ENCODE measurements around the gene WDR7. TPM values are rescaled to one million over a fixed set of nuclear protein-coding genes. Genes with fewer than 3 reads are reported as not detected.

Gene WDR7
- total RNA-seq, 1 experiment from 2014 or later = 11.5 TPM

DNA sequence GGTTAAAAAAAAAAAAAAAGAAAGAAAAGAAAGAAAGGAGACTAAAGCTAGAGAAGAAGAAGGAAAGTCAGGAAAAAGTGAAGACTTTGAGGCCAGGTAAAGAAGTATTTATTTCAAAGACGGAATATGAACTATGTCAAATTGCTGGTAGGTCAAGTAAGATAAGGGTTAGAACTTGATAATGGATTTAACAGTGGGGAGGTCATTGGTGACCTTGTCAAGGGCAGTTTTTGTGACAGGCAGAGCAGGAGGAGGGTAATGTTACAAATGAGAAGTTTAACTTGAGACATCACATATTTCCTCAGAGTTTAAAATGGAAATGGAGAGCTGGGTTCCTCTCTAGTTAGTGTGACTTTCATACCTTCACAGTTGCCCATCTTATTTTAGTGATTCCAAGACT, 9.5 kb downstream of the WDR7 start:
- Histone ChIP-seq H3K4me3 (replicated peaks in 1 of 2; ENCODE audit: low read depth in 1 of 2, low read length in 2 of 2) (no peak overlapping the region), H3K9ac (ENCODE audit: low read length) (no peak overlapping the region), H3K9me2 (ENCODE audit: insufficient read depth) (no peaks in the 10 kb centered on the region), H3K27ac (ENCODE audit: low read depth, low read length) (no peak overlapping the region), H3K4me2 (ENCODE audit: low read length) (no peak overlapping the region), H3K9me3 (ENCODE audit: control insufficient read depth in 1 of 2, insufficient read depth in 1 of 2, low read depth in 1 of 2, low read length in 2 of 2) (no peaks in the 10 kb centered on the region), H4K20me1 (ENCODE audit: insufficient read depth) (no peaks in the 10 kb centered on the region), H3K36me3 (ENCODE audit: control insufficient read depth in 1 of 2, insufficient read depth in 2 of 2, low read length in 2 of 2) (no peaks in the 10 kb centered on the region), H2AFZ (ENCODE audit: low read depth, low read length, poor library complexity, severe bottlenecking) (no peak overlapping the region), H3K4me1 (ENCODE audit: control insufficient read depth in 1 of 2, insufficient read depth in 2 of 2, low read length in 2 of 2) (no peaks in the 10 kb centered on the region), H3K27me3 (ENCODE audit: insufficient read depth, low read length) (no peaks in the 10 kb centered on the region), H3K79me2 (ENCODE audit: insufficient read depth, low read length) (no peaks in the 10 kb centered on the region; the same call in 1 of the 2 replicates)
- intact Hi-C loops (cut with micrococcal nuclease) = no loop called here
- BruUV-seq (replicated peaks) = no TSS peak
- DNase-seq (ENCODE audit: low read depth, low spot score) = no peak
- POLR2A ChIA-PET = no interaction called here
- no peak for ATAC-seq
- RAD21 ChIA-PET (ENCODE audit: low non-redundant PET in 1 of 2, low total read pairs in 2 of 2, uncharacterized antibody in 2 of 2, unreplicated experiment in 2 of 2) = no interaction called here
- CTCF ChIA-PET = no interaction called here
- TF ChIP-seq ELF1 (IDR thresholded peaks at IDR 0.05; ENCODE audit: borderline replicate concordance, low read depth) = no peak
- TF ChIP-seq SP1 (IDR thresholded peaks at IDR 0.05; ENCODE audit: low read depth) = no peak
- TF ChIP-seq, protein P1, sequence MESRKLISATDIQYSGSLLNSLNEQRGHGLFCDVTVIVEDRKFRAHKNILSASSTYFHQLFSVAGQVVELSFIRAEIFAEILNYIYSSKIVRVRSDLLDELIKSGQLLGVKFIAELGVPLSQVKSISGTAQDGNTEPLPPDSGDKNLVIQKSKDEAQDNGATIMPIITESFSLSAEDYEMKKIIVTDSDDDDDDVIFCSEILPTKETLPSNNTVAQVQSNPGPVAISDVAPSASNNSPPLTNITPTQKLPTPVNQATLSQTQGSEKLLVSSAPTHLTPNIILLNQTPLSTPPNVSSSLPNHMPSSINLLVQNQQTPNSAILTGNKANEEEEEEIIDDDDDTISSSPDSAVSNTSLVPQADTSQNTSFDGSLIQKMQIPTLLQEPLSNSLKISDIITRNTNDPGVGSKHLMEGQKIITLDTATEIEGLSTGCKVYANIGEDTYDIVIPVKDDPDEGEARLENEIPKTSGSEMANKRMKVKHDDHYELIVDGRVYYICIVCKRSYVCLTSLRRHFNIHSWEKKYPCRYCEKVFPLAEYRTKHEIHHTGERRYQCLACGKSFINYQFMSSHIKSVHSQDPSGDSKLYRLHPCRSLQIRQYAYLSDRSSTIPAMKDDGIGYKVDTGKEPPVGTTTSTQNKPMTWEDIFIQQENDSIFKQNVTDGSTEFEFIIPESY (IDR thresholded peaks at IDR 0.05; ENCODE audit: extremely low read depth, insufficient replicate concordance, low read length) = no peak
- TF ChIP-seq, protein P2, sequence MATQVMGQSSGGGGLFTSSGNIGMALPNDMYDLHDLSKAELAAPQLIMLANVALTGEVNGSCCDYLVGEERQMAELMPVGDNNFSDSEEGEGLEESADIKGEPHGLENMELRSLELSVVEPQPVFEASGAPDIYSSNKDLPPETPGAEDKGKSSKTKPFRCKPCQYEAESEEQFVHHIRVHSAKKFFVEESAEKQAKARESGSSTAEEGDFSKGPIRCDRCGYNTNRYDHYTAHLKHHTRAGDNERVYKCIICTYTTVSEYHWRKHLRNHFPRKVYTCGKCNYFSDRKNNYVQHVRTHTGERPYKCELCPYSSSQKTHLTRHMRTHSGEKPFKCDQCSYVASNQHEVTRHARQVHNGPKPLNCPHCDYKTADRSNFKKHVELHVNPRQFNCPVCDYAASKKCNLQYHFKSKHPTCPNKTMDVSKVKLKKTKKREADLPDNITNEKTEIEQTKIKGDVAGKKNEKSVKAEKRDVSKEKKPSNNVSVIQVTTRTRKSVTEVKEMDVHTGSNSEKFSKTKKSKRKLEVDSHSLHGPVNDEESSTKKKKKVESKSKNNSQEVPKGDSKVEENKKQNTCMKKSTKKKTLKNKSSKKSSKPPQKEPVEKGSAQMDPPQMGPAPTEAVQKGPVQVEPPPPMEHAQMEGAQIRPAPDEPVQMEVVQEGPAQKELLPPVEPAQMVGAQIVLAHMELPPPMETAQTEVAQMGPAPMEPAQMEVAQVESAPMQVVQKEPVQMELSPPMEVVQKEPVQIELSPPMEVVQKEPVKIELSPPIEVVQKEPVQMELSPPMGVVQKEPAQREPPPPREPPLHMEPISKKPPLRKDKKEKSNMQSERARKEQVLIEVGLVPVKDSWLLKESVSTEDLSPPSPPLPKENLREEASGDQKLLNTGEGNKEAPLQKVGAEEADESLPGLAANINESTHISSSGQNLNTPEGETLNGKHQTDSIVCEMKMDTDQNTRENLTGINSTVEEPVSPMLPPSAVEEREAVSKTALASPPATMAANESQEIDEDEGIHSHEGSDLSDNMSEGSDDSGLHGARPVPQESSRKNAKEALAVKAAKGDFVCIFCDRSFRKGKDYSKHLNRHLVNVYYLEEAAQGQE (IDR thresholded peaks at IDR 0.05; ENCODE audit: low read depth) = no peak
- TF ChIP-seq YY1 (IDR thresholded peaks at IDR 0.05; ENCODE audit: extremely low read depth, insufficient replicate concordance, low read depth, low read length) = no peak
- no peak for TF ChIP-seq ZNF274 (IDR thresholded peaks at IDR 0.05; ENCODE audit: low read depth, low read length)
- TF ChIP-seq EZH2 (IDR thresholded peaks at IDR 0.05) = no peak
- no peak for TF ChIP-seq JUND (IDR thresholded peaks at IDR 0.05)
- no peak for TF ChIP-seq EZH2phosphoT487 (IDR thresholded peaks at IDR 0.05; ENCODE audit: borderline replicate concordance)
- TF ChIP-seq ZFX (IDR thresholded peaks at IDR 0.05) = no peak
- TF ChIP-seq, protein P3, sequence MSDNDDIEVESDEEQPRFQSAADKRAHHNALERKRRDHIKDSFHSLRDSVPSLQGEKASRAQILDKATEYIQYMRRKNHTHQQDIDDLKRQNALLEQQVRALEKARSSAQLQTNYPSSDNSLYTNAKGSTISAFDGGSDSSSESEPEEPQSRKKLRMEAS (IDR thresholded peaks at IDR 0.05) = no peak
- no peak for TF ChIP-seq EGR1 (IDR thresholded peaks at IDR 0.05; ENCODE audit: low read depth)
- no peak for TF ChIP-seq RAD21 (IDR thresholded peaks at IDR 0.05; ENCODE audit: low read depth)
- TF ChIP-seq SIN3A (IDR thresholded peaks at IDR 0.05; ENCODE audit: low read depth) = no peak
- TF ChIP-seq POLR2AphosphoS5 (IDR thresholded peaks at IDR 0.05; ENCODE audit: low read depth, low read length) = no peak
- TF ChIP-seq CBX3 (IDR thresholded peaks at IDR 0.05; ENCODE audit: low read depth) = no peak
- no peak for TF ChIP-seq TCF7L2 (IDR thresholded peaks at IDR 0.05; ENCODE audit: borderline replicate concordance, extremely low read depth, insufficient read depth, insufficient read length)
- TF ChIP-seq, protein P4, sequence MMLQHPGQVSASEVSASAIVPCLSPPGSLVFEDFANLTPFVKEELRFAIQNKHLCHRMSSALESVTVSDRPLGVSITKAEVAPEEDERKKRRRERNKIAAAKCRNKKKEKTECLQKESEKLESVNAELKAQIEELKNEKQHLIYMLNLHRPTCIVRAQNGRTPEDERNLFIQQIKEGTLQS (IDR thresholded peaks at IDR 0.05) = no peak
